SK-N-SH (cell line): ENCODE results near the gene MAP2K7.

Source experiments
- CTCF ChIP-seq: fragments of 200-600 bp; sonication (generic); IDR thresholded peaks from 2 replicates; pipeline ENCODE4 v1.6.1; 2017; ENCODE audit warnings: antibody characterized with exemption, mild to moderate bottlenecking, moderate library complexity
- GABPA ChIP-seq: IDR thresholded peaks from 2 replicates; pipeline ENCODE4 v1.4.0; 2012; ENCODE audit warnings: low read depth, mild to moderate bottlenecking
- RXRA ChIP-seq: IDR thresholded peaks from 2 replicates; pipeline ENCODE4 v1.4.0; 2012; ENCODE audit warnings: low read depth, mild to moderate bottlenecking, borderline replicate concordance
- TCF12 ChIP-seq: IDR thresholded peaks from 2 replicates; pipeline ENCODE4 v1.4.0; 2012

DNA sequence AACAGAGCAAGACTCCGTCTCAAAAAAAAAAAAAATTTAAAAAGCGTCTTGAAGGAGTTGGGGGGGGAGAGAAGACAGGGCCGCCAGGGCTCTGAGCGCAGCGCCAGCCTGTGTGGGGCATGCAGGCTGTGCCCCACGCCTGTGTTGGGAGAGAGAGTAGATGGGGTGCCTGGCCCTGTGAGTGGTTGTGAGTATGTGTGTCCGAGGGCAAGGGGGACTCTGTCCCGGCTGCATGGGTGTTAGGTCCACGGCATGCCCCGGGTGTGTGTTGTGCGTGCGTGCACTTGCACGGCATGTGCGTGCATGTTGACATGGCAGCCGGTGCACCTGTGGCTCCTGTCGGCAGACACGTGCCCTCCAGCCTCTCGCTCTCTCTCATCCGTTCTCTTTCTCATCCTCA lies 3.4 kb downstream of the MAP2K7 start:
- TF ChIP-seq RXRA (no peak), GABPA (no peak), CTCF (no peak), TCF12 (no peak)
